A204.1 (cell line): Measurements from ENCODE around the gene PTMS.
A peak's percentile ranks its signal among the peaks of the same experiment; 100 is the strongest.
"Not testable (repeated sequence)": the region's sequence is repeated elsewhere in the genome, so short reads cannot be mapped to it uniquely, and the experiment has no call there.

Source experiments
- FAIRE-seq: peaks from 2 replicates; lab custom pipeline; 2012; peaks lifted over from hg19 to GRCh38; lab: Jason Lieb, UNC

PTMS gene

GRCh38 chr12:6765634-6766581, at the start of gene PTMS:
Gene PTMS, plus strand, starts transcription at chr12:6766363. Its CDS starts 343 bp downstream, at chr12:6766706.
- FAIRE-seq, result peak; percentile 96

- FAIRE-seq, result no peak
These were observed 49.2 kb upstream of the PTMS start for GRCh38 chr12:6716874-6717437.

- FAIRE-seq, result no peak
These were observed 43.3 kb upstream of the PTMS start for GRCh38 chr12:6722863-6723262.

- FAIRE-seq, result peak; percentile 99
These were observed 42.4 kb upstream of the PTMS start, which contains the start of gene COPS7A for GRCh38 chr12:6723607-6724408. Gene COPS7A, plus strand, starts transcription at chr12:6724046. Its CDS starts 611 bp downstream, at chr12:6724657.

- no peak for FAIRE-seq
These were observed 41.8 kb upstream of the PTMS start for GRCh38 chr12:6724409-6724797.

GRCh38 chr12:6725350-6725749, 40.8 kb upstream of the PTMS start:
- FAIRE-seq, result no peak

- FAIRE-seq, result no peak
These were observed 37.0 kb upstream of the PTMS start for GRCh38 chr12:6729186-6729585.

- no peak for FAIRE-seq
These were observed 36.0 kb upstream of the PTMS start for GRCh38 chr12:6730169-6730568.

- FAIRE-seq, result no peak
These were observed 31.4 kb upstream of the PTMS start for GRCh38 chr12:6734506-6735387.

GRCh38 chr12:6735448-6736191, 30.5 kb upstream of the PTMS start:
- peak; percentile 92 for FAIRE-seq

GRCh38 chr12:6736754-6737153, 29.4 kb upstream of the PTMS start:
- no peak for FAIRE-seq

GRCh38 chr12:6742080-6742479, 24.1 kb upstream of the PTMS start:
- FAIRE-seq, result not testable (repeated sequence)

GRCh38 chr12:6742834-6743233, 23.3 kb upstream of the PTMS start:
- FAIRE-seq, result no peak

- not testable (repeated sequence) for FAIRE-seq
These were observed 22.9 kb upstream of the PTMS start for GRCh38 chr12:6743300-6743699.

- FAIRE-seq, result no peak
These were observed 20.2 kb upstream of the PTMS start for GRCh38 chr12:6745741-6746525.

GRCh38 chr12:6747216-6747615, 18.9 kb upstream of the PTMS start:
- FAIRE-seq, result no peak

GRCh38 chr12:6748761-6749160, 17.4 kb upstream of the PTMS start:
- no peak for FAIRE-seq

GRCh38 chr12:6750506-6750905, 15.7 kb upstream of the PTMS start:
- FAIRE-seq, result no peak

GRCh38 chr12:6751767-6752166, 14.4 kb upstream of the PTMS start:
- no peak for FAIRE-seq
